Astrocyte (in vitro differentiated cells and primary cell): ENCODE measurements around the gene SLC22A5. TPM values are rescaled to one million over a fixed set of nuclear protein-coding genes. Genes with fewer than 3 reads are reported as not detected.

Source experiments
- DNase-seq: peaks from one replicate; pipeline ENCODE4 v3.0.0-alpha.2; 2010; ENCODE audit warnings: low read depth
- FAIRE-seq: peaks from 2 replicates; lab custom pipeline; 2011; peaks lifted over from hg19 to GRCh38; lab: Jason Lieb, UNC
- H2AFZ ChIP-seq: 2 replicates; pipeline ENCODE4 v1.6.0; 2012; ENCODE audit warnings: low read depth, low read length, inconsistent platforms
- H3K27ac ChIP-seq: 2 replicates; pipeline ENCODE4 v1.5.1; 2011; ENCODE audit warnings: low read depth, low read length, inconsistent platforms
- H3K27me3 ChIP-seq: 2 replicates; pipeline ENCODE4 v1.6.0; 2011; ENCODE audit warnings: low read length, inconsistent platforms; ENCODE audit not compliant: insufficient read depth
- H3K36me3 ChIP-seq: 2 replicates; pipeline ENCODE4 v1.5.1; 2011; ENCODE audit warnings: low read length, inconsistent platforms; ENCODE audit not compliant: insufficient read depth
- H3K4me1 ChIP-seq: 2 replicates; pipeline ENCODE4 v1.5.1; 2011; ENCODE audit warnings: low read length, inconsistent platforms; ENCODE audit not compliant: insufficient read depth
- H3K4me2 ChIP-seq: 2 replicates; pipeline ENCODE4 v1.6.0; 2012; ENCODE audit warnings: low read length, inconsistent platforms
- H3K4me3 ChIP-seq: 2 replicates; pipeline ENCODE4 v1.5.1; 2011; ENCODE audit warnings: low read depth, mild to moderate bottlenecking, low read length, inconsistent platforms; ENCODE audit not compliant: insufficient read depth
- H3K79me2 ChIP-seq: 2 replicates; pipeline ENCODE4 v1.6.0; 2012; ENCODE audit warnings: mild to moderate bottlenecking, low read length, inconsistent platforms; ENCODE audit not compliant: insufficient read depth
- H3K9ac ChIP-seq: 2 replicates; pipeline ENCODE4 v1.6.0; 2012; ENCODE audit warnings: mild to moderate bottlenecking, low read length, inconsistent platforms
- H3K9me3 ChIP-seq: 2 replicates; pipeline ENCODE4 v1.5.1; 2012; ENCODE audit warnings: low read depth, mild to moderate bottlenecking, low read length, inconsistent platforms; ENCODE audit not compliant: insufficient read depth
- H4K20me1 ChIP-seq: 2 replicates; pipeline ENCODE4 v1.6.0; 2012; ENCODE audit warnings: low read length, inconsistent platforms; ENCODE audit not compliant: insufficient read depth
- H3K27ac Mint-ChIP-seq: one replicate; pipeline ENCODE4 v1.8.0; 2021; ENCODE audit warnings: mild to moderate bottlenecking, mixed read lengths; ENCODE audit not compliant: unreplicated experiment
- H3K27me3 Mint-ChIP-seq: one replicate; pipeline ENCODE4 v1.8.0; 2021; ENCODE audit warnings: low read depth, mixed read lengths; ENCODE audit not compliant: unreplicated experiment
- H3K36me3 Mint-ChIP-seq: one replicate; pipeline ENCODE4 v1.8.0; 2021; ENCODE audit warnings: low read depth, mixed read lengths; ENCODE audit not compliant: unreplicated experiment
- H3K4me1 Mint-ChIP-seq: one replicate; pipeline ENCODE4 v1.8.0; 2021; ENCODE audit warnings: low read depth, mixed read lengths; ENCODE audit not compliant: unreplicated experiment
- H3K4me3 Mint-ChIP-seq: one replicate; pipeline ENCODE4 v1.8.0; 2021; ENCODE audit warnings: mild to moderate bottlenecking, moderate library complexity, mixed read lengths; ENCODE audit not compliant: unreplicated experiment
- H3K9me3 Mint-ChIP-seq: one replicate; pipeline ENCODE4 v1.8.0; 2021; ENCODE audit warnings: mild to moderate bottlenecking, mixed read lengths; ENCODE audit not compliant: unreplicated experiment
- EZH2 ChIP-seq: IDR thresholded peaks from 2 replicates; pipeline ENCODE4 v1.6.1; 2012; ENCODE audit warnings: mild to moderate bottlenecking, low read length, inconsistent platforms; ENCODE audit not compliant: insufficient read depth
- total RNA-seq: library from RNA; stranded (reverse); gene quantifications from 2 replicates; pipeline ENCODE4 v1.2.1, GENCODE V29; 2021
- TF ChIP-seq, protein P1 (sequence below): IDR thresholded peaks from 2 replicates; pipeline ENCODE4 v1.5.1; 2011; ENCODE audit warnings: low read depth, mild to moderate bottlenecking, inconsistent platforms, low read length, moderate library complexity; ENCODE audit not compliant: insufficient read depth

Gene SLC22A5
- total RNA-seq, 1 donor from 2014 or later = 8.3 TPM

GRCh38 chr5:132434416-132435286 is 65.1 kb downstream of the SLC22A5 start:
- no peaks in the 10 kb centered on the region for H3K36me3 ChIP-seq
- Mint-ChIP-seq H3K27me3 (no peaks in the 10 kb centered on the region), H3K36me3 (peaks cover 8% of the 10 kb centered on the region), H3K27ac (peak overlapping the region; percentile 55), H3K4me3 (no peak overlapping the region), H3K4me1 (peaks cover 61% of the 10 kb centered on the region), H3K9me3 (no peaks in the 10 kb centered on the region)
- H3K27me3 ChIP-seq = no peaks in the 10 kb centered on the region
- H3K27ac ChIP-seq = no peak overlapping the region
- no peaks in the 10 kb centered on the region for H3K9me3 ChIP-seq
- H3K4me3 ChIP-seq = no peak overlapping the region
- DNase-seq = no peak
- H4K20me1 ChIP-seq = no peaks in the 10 kb centered on the region
- no peak overlapping the region for H2AFZ ChIP-seq
- peaks cover 25% of the 10 kb centered on the region for H3K4me1 ChIP-seq
- TF ChIP-seq EZH2 = no peak
- TF ChIP-seq, protein P1, sequence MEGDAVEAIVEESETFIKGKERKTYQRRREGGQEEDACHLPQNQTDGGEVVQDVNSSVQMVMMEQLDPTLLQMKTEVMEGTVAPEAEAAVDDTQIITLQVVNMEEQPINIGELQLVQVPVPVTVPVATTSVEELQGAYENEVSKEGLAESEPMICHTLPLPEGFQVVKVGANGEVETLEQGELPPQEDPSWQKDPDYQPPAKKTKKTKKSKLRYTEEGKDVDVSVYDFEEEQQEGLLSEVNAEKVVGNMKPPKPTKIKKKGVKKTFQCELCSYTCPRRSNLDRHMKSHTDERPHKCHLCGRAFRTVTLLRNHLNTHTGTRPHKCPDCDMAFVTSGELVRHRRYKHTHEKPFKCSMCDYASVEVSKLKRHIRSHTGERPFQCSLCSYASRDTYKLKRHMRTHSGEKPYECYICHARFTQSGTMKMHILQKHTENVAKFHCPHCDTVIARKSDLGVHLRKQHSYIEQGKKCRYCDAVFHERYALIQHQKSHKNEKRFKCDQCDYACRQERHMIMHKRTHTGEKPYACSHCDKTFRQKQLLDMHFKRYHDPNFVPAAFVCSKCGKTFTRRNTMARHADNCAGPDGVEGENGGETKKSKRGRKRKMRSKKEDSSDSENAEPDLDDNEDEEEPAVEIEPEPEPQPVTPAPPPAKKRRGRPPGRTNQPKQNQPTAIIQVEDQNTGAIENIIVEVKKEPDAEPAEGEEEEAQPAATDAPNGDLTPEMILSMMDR = no peak
- peaks cover 4% of the 10 kb centered on the region for H3K79me2 ChIP-seq
- H3K9ac ChIP-seq = no peak overlapping the region
- no peak for FAIRE-seq
- peak overlapping the region; percentile 25 for H3K4me2 ChIP-seq

DNA sequence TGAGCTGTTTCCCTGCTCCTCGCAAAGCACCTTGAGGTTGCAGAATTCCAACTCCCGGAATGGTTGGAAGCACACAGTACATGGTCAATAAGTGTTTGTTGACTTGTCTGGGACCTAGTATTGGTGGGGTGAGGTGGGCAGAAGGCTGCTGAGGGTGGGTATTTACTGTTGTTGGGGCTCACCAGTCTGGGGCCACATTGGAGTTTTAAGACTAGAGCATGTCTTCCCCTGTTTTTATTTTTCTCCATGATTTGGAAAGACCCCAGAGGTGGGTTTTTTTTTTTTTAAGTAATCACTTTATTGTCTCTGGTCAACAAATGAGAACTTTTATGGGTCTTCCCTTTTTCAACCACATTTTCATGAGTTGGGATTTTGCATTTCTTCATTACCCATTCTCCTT is 65.9 kb downstream of the SLC22A5 start:
- no peaks in the 10 kb centered on the region for H3K27me3 ChIP-seq
- Mint-ChIP-seq H3K27me3 (no peaks in the 10 kb centered on the region), H3K27ac (peak overlapping the region; percentile 77), H3K36me3 (peaks cover 8% of the 10 kb centered on the region), H3K9me3 (no peaks in the 10 kb centered on the region), H3K4me3 (no peak overlapping the region), H3K4me1 (peaks cover 63% of the 10 kb centered on the region)
- H3K9ac ChIP-seq = no peak overlapping the region
- H3K9me3 ChIP-seq = no peaks in the 10 kb centered on the region
- no peak overlapping the region for H3K4me2 ChIP-seq
- FAIRE-seq = no peak
- H3K4me1 ChIP-seq = peaks cover 30% of the 10 kb centered on the region
- H4K20me1 ChIP-seq = no peaks in the 10 kb centered on the region
- no peak overlapping the region for H3K4me3 ChIP-seq
- H3K79me2 ChIP-seq = peaks cover 4% of the 10 kb centered on the region
- no peak overlapping the region for H2AFZ ChIP-seq
- no peak overlapping the region for H3K27ac ChIP-seq
- H3K36me3 ChIP-seq = no peaks in the 10 kb centered on the region
- DNase-seq = no peak
- TF ChIP-seq, protein P1 = no peak
- TF ChIP-seq EZH2 = no peak

DNA sequence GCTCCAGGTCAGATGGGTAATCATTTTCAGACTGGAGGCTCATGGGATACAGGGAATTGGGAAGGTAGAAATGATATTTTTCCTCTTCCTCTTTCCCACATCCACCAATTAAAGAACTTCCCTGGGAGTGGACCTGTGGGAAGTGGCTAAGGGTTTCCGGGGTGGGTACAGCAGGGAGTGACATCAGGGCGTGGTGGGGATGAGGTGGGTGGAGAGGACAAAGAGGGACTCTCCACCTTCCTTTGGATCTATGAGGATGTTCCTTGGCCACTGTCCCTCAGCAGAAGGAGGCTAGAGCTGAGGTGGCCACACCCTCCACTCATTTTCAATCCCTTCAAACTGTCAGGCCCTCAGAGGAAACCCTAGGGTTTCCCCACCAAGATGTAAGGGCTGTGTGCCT is 66.4 kb downstream of the SLC22A5 start:
- H3K9ac ChIP-seq = no peak overlapping the region
- H2AFZ ChIP-seq = no peak overlapping the region
- peaks cover 30% of the 10 kb centered on the region for H3K4me1 ChIP-seq
- peaks cover 62% of the 10 kb centered on the region for H3K4me1 Mint-ChIP-seq
- no peak for TF ChIP-seq EZH2
- TF ChIP-seq, protein P1 = no peak
- H4K20me1 ChIP-seq = no peaks in the 10 kb centered on the region
- H3K27ac Mint-ChIP-seq = peak overlapping the region; percentile 77
- no peak overlapping the region for H3K4me3 Mint-ChIP-seq
- FAIRE-seq (no peak), DNase-seq (no peak)
- no peaks in the 10 kb centered on the region for H3K27me3 Mint-ChIP-seq
- no peak overlapping the region for H3K4me2 ChIP-seq
- peaks cover 4% of the 10 kb centered on the region for H3K79me2 ChIP-seq
- H3K36me3 Mint-ChIP-seq = peaks cover 8% of the 10 kb centered on the region
- no peaks in the 10 kb centered on the region for H3K27me3 ChIP-seq
- no peak overlapping the region for H3K27ac ChIP-seq
- H3K4me3 ChIP-seq = no peak overlapping the region
- H3K36me3 ChIP-seq = no peaks in the 10 kb centered on the region
- no peaks in the 10 kb centered on the region for H3K9me3 Mint-ChIP-seq
- no peaks in the 10 kb centered on the region for H3K9me3 ChIP-seq
